Measurements from ENCODE around the gene FRAS1. TPM values are rescaled to one million over a fixed set of nuclear protein-coding genes. Genes with fewer than 3 reads are reported as not detected.

Gene FRAS1
- total RNA-seq, 2 experiments from 2014 or later, result 0.08 TPM; not detected in 1

- ChIA-PET CTCF (no interaction called here), POLR2A (no interaction called here)
Observed at GRCh38 chr4:78552389-78553042, 495.4 kb downstream of the FRAS1 start.

- CTCF ChIA-PET, result no interaction called here
- POLR2A ChIA-PET, result no interaction called here
Observed at GRCh38 chr4:78553043-78553396, 495.9 kb downstream of the FRAS1 start.

- ChIA-PET POLR2A (no interaction called here), CTCF (no interaction called here)
Observed at GRCh38 chr4:78553529-78554060, 496.5 kb downstream of the FRAS1 start.

- ChIA-PET CTCF (no interaction called here), POLR2A (no interaction called here)
Observed at GRCh38 chr4:78556665-78557064, 499.5 kb downstream of the FRAS1 start.

GRCh38 chr4:78557841-78558240 is 500.7 kb downstream of the FRAS1 start:
- ChIA-PET POLR2A (no interaction called here), CTCF (no interaction called here)

GRCh38 chr4:78558410-78558809 is 501.3 kb downstream of the FRAS1 start:
- ChIA-PET CTCF (no interaction called here), POLR2A (no interaction called here)

GRCh38 chr4:78560296-78560963 is 503.3 kb downstream of the FRAS1 start:
- POLR2A ChIA-PET, result no interaction called here
- CTCF ChIA-PET, result no interaction called here

GRCh38 chr4:78561677-78562076 is 504.6 kb downstream of the FRAS1 start:
- POLR2A ChIA-PET, result no interaction called here
- CTCF ChIA-PET, result no interaction called here

- ChIA-PET CTCF (no interaction called here), POLR2A (no interaction called here)
Observed at GRCh38 chr4:78562687-78563086, 505.6 kb downstream of the FRAS1 start.

- ChIA-PET POLR2A (no interaction called here), CTCF (no interaction called here)
Observed at GRCh38 chr4:78565971-78566372, 508.8 kb downstream of the FRAS1 start.

- POLR2A ChIA-PET, result no interaction called here
- CTCF ChIA-PET, result interaction anchor here (1.2 kb wide), 1 partner anchor 12 kb away, joined by 3 read pairs; no protein-coding TSS in a partner anchor
Observed at GRCh38 chr4:78566834-78567499, 509.8 kb downstream of the FRAS1 start.

- CTCF ChIA-PET, result interaction anchor here (1.2 kb wide), 1 partner anchor 13 kb away, joined by 3 read pairs; no protein-coding TSS in a partner anchor
- POLR2A ChIA-PET, result no interaction called here
Observed at GRCh38 chr4:78567500-78568060, 510.5 kb downstream of the FRAS1 start.

- ChIA-PET POLR2A (no interaction called here), CTCF (no interaction called here)
Observed at GRCh38 chr4:78568640-78569305, 511.6 kb downstream of the FRAS1 start.

GRCh38 chr4:78569306-78569821 is 512.2 kb downstream of the FRAS1 start:
- CTCF ChIA-PET, result no interaction called here

GRCh38 chr4:78570117-78570516 is 513.0 kb downstream of the FRAS1 start:
- ChIA-PET CTCF (no interaction called here), POLR2A (no interaction called here)

More at GRCh38 chr4:78569306-78569821, 512.2 kb downstream of the FRAS1 start:
- POLR2A ChIA-PET, result no interaction called here

- POLR2A ChIA-PET, result no interaction called here
- CTCF ChIA-PET, result no interaction called here
Observed at GRCh38 chr4:78571804-78572203, 514.7 kb downstream of the FRAS1 start.

- POLR2A ChIA-PET, result no interaction called here
- CTCF ChIA-PET, result no interaction called here
Observed at GRCh38 chr4:78578674-78579425, 521.7 kb downstream of the FRAS1 start.

- ChIA-PET POLR2A (no interaction called here), CTCF (no interaction called here)
Observed at GRCh38 chr4:78581618-78582017, 524.5 kb downstream of the FRAS1 start.

GRCh38 chr4:78584863-78585547 is 527.9 kb downstream of the FRAS1 start:
- ChIA-PET CTCF (no interaction called here), POLR2A (no interaction called here)
